Stomach (tissue), 4 donors: Measurements from ENCODE around the gene DNAJC12.
"Not testable (repeated sequence)": the region's sequence is repeated elsewhere in the genome, so short reads cannot be mapped to it uniquely, and the experiment has no call there.

Experiments
- CTCF ChIP-seq, 7 experiments: fragments of 450-650 bp in 4 of 7; fragments of 200-600 bp in 3 of 7; sonication (generic) in 3 of 7; IDR thresholded peaks; one replicate each; pipeline ENCODE4 v1.5.1; 2016 to 2019; ENCODE audit warnings: antibody characterized with exemption in 7 of 7, control low read depth in 2 of 7, mild to moderate bottlenecking in 1 of 7
- POLR2A ChIP-seq, 4 donors: fragments of 450-650 bp; IDR thresholded peaks; one replicate each; pipeline ENCODE4 v1.6.1; 2016; ENCODE audit warnings: antibody characterized with exemption in 4 of 4, control low read depth in 2 of 4, mild to moderate bottlenecking in 1 of 4, moderate library complexity in 1 of 4
- POLR2AphosphoS5 ChIP-seq, 3 donors: sonication (generic); formaldehyde crosslinking; IDR thresholded peaks; one replicate each; pipeline ENCODE4 v1.6.1; 2016; ENCODE audit warnings: antibody characterized with exemption in 3 of 3

DNA sequence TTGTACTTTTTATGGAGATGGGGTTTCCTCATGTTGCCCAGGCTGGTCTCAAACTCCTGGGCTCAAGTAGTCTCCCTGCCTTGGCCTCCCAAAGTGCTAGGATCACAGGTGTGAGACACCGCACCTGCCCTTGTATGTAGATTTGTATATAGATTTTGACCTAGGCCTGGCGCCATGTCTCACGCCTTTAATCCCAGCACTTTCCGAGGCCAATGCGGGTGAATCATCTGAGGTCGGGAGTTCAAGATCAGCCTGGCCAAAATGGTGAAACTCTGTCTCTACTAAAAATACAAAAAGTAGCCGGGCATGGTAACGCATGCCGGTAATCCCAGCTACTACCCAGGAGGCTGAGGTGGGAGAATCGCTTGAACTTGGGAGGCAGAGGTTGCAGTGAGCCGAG, 39.4 kb upstream of the DNAJC12 start:
- not testable (repeated sequence) for TF ChIP-seq CTCF, POLR2AphosphoS5, POLR2A (IDR thresholded peaks at IDR 0.05)
